Measurements from ENCODE around the gene NOXA1. TPM values are rescaled to one million over a fixed set of nuclear protein-coding genes. Genes with fewer than 3 reads are reported as not detected.
A peak's percentile ranks its signal among the peaks of the same experiment; 100 is the strongest.

NOXA1 gene
- total RNA-seq, 6 donors from 2014 or later: 3.3 to 34.6 (median 11.7) TPM

- H3K4me1 ChIP-seq: peaks cover 11 to 28% (median 20%) of the 10 kb centered on the region in 4 donors
- DNase-seq (peak in 1 of 2 donors; percentile 89), ATAC-seq (ENCODE audit: low FRiP score in 2 of 2) (peak in 1 of 2 donors; percentile 1)
- peak overlapping the region in 1 of 4 donors; percentile 26 for H3K27ac ChIP-seq
- 80 to 98% methylated on average over 6 to 18 of the region's 43 CpGs for WGBS, 2 donors
- H3K36me3 ChIP-seq: peaks cover 0 to 23% (median 10%) of the 10 kb centered on the region in 4 donors
- H3K27me3 ChIP-seq: no peaks in the 10 kb centered on the region
- H3K9me3 ChIP-seq: no peaks in the 10 kb centered on the region
- H3K4me3 ChIP-seq: peak overlapping the region in 3 of 4 donors; percentile 45 to 64 (median 64)
- no peak for TF ChIP-seq POLR2AphosphoS5 (IDR thresholded peaks at IDR 0.05)
- no peak for TF ChIP-seq POLR2A (IDR thresholded peaks at IDR 0.05)
- TF ChIP-seq CTCF (IDR thresholded peaks at IDR 0.05): no peak
- no peak for TF ChIP-seq EP300 (IDR thresholded peaks at IDR 0.05)
These were observed 29.8 kb downstream of the NOXA1 start for GRCh38 chr9:137452761-137453642.

- Histone ChIP-seq H3K4me3 (peak overlapping the region in 3 of 4 donors; percentile 45 to 64 (median 64)), H3K36me3 (peaks cover 0 to 22% (median 9%) of the 10 kb centered on the region in 4 donors)
These were observed 30.5 kb downstream of the NOXA1 start for GRCh38 chr9:137453643-137454081.

GRCh38 chr9:137454145-137454596 lies 31.0 kb downstream of the NOXA1 start:
- DNase-seq: peak; percentile 64 to 93

More at GRCh38 chr9:137453643-137454081, 30.5 kb downstream of the NOXA1 start:
- H3K9me3 ChIP-seq: no peaks in the 10 kb centered on the region
- H3K4me1 ChIP-seq: peaks cover 17 to 35% (median 27%) of the 10 kb centered on the region in 4 donors
- peak; percentile 90 for DNase-seq
- H3K27ac ChIP-seq: peak overlapping the region in 1 of 4 donors; percentile 26
- peak; percentile 78 to 83 for ATAC-seq (ENCODE audit: low FRiP score in 2 of 2)
- TF ChIP-seq POLR2AphosphoS5 (IDR thresholded peaks at IDR 0.05) (no peak), CTCF (IDR thresholded peaks at IDR 0.05) (no peak), POLR2A (IDR thresholded peaks at IDR 0.05) (no peak), EP300 (IDR thresholded peaks at IDR 0.05) (no peak)
- no peaks in the 10 kb centered on the region for H3K27me3 ChIP-seq
- whole genome bisulfite sequencing, 2 donors: 16 to 30% methylated on average over 8 to 21 of the region's 25 CpGs

More at GRCh38 chr9:137454145-137454596, 31.0 kb downstream of the NOXA1 start:
- Histone ChIP-seq H3K4me3 (peak overlapping the region; percentile 41 to 64 (median 56)), H3K4me1 (peaks cover 17 to 38% (median 27%) of the 10 kb centered on the region in 4 donors), H3K27me3 (no peaks in the 10 kb centered on the region), H3K36me3 (peaks cover 0 to 17% (median 6%) of the 10 kb centered on the region in 4 donors), H3K27ac (peak overlapping the region; percentile 65 to 83 (median 76)), H3K9me3 (no peaks in the 10 kb centered on the region)
- peak; percentile 31 to 58 for ATAC-seq (ENCODE audit: low FRiP score in 2 of 2)
- TF ChIP-seq POLR2AphosphoS5 (IDR thresholded peaks at IDR 0.05) (no peak), EP300 (IDR thresholded peaks at IDR 0.05) (no peak), CTCF (IDR thresholded peaks at IDR 0.05) (no peak), POLR2A (IDR thresholded peaks at IDR 0.05) (peak in 2 of 4 donors; percentile 31 to 59)
- WGBS, 2 donors: 12 to 25% methylated on average over 4 to 5 of the region's 24 CpGs
